Left lung (tissue), 10 donors: ENCODE results near the gene ERP27. TPM values are rescaled to one million over a fixed set of nuclear protein-coding genes. Genes with fewer than 3 reads are reported as not detected.

Experiments used
- ATAC-seq: fragments of 200-7000 bp; cut with Tn5 transposase; one replicate; pipeline ENCODE4 v1.9.1; 2020; ENCODE audit warnings: moderate library complexity
- DNase-seq, 4 donors: peaks; one replicate each; pipeline ENCODE4 v3.0.0-alpha.2; 2013 to 2020
- H3K27ac ChIP-seq, 2 donors: fragments of 200-600 bp; sonication (generic) in 1 of 2; one replicate each; pipeline versions ENCODE4 v1.5.0 to v1.8.0; 2020 to 2021
- H3K27me3 ChIP-seq, 2 donors: fragments of 200-600 bp; sonication (generic) in 1 of 2; one replicate each; pipeline versions ENCODE4 v1.5.0 to v1.8.0; 2020 to 2021
- H3K36me3 ChIP-seq, 2 donors: fragments of 200-600 bp; sonication (generic) in 1 of 2; one replicate each; pipeline versions ENCODE4 v1.5.0 to v1.8.0; 2020 to 2021
- H3K4me1 ChIP-seq, 2 donors: fragments of 200-600 bp; one replicate each; pipeline ENCODE4 v1.8.0; 2021
- H3K4me3 ChIP-seq, 2 donors: fragments of 200-600 bp; sonication (generic) in 1 of 2; one replicate each; pipeline versions ENCODE4 v1.5.0 to v1.8.0; 2020 to 2021; ENCODE audit warnings: mild to moderate bottlenecking in 1 of 2
- H3K9me3 ChIP-seq, 2 donors: fragments of 200-600 bp; sonication (generic) in 1 of 2; one replicate each; pipeline versions ENCODE4 v1.5.0 to v1.8.0; 2020 to 2021
- intact Hi-C, 2 donors: fragments of 100-400 bp; cut with DNase I; formaldehyde crosslinking; loops; one replicate each; pipeline versions ENCODE4 v1.11.2 to v1.14.2; 2022
- polyA plus RNA-seq, 6 donors: library from polyadenylated mRNA; unstranded; fragments of 120-200 nt; gene quantifications; one replicate each; pipeline ENCODE4 v1.2.1, GENCODE V29; 2013; ENCODE audit not compliant: insufficient read length in 6 of 6
- total RNA-seq, 2 donors: library from RNA; stranded (reverse); fragmentation: NEBNext Ultra II Directional; extraction: Animal tissue kit (Norgen Biotek cat#: 25700); gene quantifications; one replicate each; pipeline ENCODE4 v1.2.1, GENCODE V29; 2021
- TF ChIP-seq, protein P1 (sequence below), 2 donors: fragments of 200-600 bp; sonication (generic) in 1 of 2; IDR thresholded peaks; one replicate each; pipeline versions ENCODE4 v1.5.0 to v1.8.0; 2021; ENCODE audit warnings: antibody characterized with exemption in 2 of 2
- donor health status: DM: no; HTN: yes; CAD: no.
- donor health status: DM: no; HTN: no; CAD: no.

The ERP27 gene
- total and polyA plus RNA-seq, 8 donors, result 3.0 to 16.2 (median 8.4) TPM

DNA sequence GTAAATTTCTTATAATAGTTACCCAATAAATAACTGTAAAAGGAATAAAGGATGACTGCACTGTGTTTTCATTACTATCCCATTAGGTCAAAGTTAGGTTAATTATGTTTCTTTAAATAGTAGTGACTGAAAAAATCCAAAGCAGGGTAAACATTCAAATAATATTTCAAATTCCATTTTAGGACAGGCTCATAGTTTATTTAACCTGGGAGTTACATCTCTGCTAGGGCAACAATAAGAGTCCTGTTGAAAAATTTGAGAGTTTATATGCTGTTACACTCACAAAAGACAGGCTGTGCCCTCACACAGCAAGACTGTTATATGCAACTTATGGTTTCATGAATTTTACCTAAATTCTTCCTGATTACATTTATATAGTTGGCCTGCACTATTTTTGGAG, 8.0 kb downstream of the ERP27 start:
- intact Hi-C loops, result no loop called here
- Histone ChIP-seq H3K36me3 (peaks cover 0 to 26% of the 10 kb centered on the region in 2 donors), H3K27ac (peak overlapping the region; percentile 16 to 55), H3K27me3 (no peaks in the 10 kb centered on the region), H3K4me1 (no peaks in the 10 kb centered on the region), H3K4me3 (no peak overlapping the region), H3K9me3 (no peaks in the 10 kb centered on the region)
- ATAC-seq, result peak; percentile 72
- DNase-seq, result no peak
- TF ChIP-seq, protein P1, sequence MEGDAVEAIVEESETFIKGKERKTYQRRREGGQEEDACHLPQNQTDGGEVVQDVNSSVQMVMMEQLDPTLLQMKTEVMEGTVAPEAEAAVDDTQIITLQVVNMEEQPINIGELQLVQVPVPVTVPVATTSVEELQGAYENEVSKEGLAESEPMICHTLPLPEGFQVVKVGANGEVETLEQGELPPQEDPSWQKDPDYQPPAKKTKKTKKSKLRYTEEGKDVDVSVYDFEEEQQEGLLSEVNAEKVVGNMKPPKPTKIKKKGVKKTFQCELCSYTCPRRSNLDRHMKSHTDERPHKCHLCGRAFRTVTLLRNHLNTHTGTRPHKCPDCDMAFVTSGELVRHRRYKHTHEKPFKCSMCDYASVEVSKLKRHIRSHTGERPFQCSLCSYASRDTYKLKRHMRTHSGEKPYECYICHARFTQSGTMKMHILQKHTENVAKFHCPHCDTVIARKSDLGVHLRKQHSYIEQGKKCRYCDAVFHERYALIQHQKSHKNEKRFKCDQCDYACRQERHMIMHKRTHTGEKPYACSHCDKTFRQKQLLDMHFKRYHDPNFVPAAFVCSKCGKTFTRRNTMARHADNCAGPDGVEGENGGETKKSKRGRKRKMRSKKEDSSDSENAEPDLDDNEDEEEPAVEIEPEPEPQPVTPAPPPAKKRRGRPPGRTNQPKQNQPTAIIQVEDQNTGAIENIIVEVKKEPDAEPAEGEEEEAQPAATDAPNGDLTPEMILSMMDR (IDR thresholded peaks at IDR 0.05), result no peak

DNA sequence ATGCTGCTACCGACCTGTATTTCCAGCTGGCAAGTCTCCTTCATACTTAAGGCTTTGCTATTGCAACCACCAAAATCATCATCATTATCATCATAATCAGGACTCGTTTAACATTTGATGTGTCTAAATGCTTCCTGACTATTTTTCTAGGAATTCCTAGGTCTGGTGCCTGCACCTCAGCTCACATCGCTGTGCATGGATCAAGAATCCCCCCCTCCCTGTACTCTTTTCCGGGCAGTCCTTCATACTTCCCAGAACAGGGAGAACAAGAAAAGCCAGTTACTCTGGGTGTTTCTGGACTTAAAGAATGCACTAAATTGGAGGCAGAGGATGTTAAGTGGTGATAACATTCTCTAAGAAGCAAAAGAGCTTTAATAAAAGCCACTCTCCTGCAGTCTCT, 9.4 kb downstream of the ERP27 start:
- Histone ChIP-seq H3K27ac (peak overlapping the region; percentile 45 to 55), H3K4me3 (peak overlapping the region; percentile 3 to 16), H3K36me3 (peaks cover 0 to 14% of the 10 kb centered on the region in 2 donors), H3K4me1 (no peaks in the 10 kb centered on the region), H3K27me3 (no peaks in the 10 kb centered on the region), H3K9me3 (no peaks in the 10 kb centered on the region)
- TF ChIP-seq, protein P1 (IDR thresholded peaks at IDR 0.05), result no peak
- ATAC-seq (peak; percentile 85), DNase-seq (peak in 2 of 4 donors; percentile 71 to 83)
- intact Hi-C loops, result no loop called here

DNA sequence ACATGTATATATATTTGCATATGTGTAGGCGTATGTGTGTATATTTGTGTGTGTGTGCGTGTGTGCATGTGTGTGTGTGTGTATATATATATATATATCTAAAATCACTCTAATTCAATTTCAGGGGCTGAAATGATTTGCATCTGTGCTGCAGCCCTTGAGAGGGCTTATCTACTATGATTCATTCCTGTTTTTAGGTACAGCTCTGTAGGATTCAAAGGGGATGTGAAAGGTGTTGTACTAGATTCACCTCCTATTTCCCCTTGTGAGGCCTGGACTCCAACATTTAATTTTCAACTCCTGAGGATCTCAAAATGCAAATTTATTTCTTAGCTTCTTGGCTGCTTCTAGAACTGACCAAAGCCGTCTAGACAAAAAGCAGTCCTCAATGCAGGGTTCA, 11.1 kb downstream of the ERP27 start:
- Histone ChIP-seq H3K4me1 (no peaks in the 10 kb centered on the region), H3K4me3 (no peak overlapping the region), H3K36me3 (peaks cover 0 to 8% of the 10 kb centered on the region in 2 donors), H3K27ac (no peak overlapping the region), H3K9me3 (no peaks in the 10 kb centered on the region), H3K27me3 (no peaks in the 10 kb centered on the region)
- TF ChIP-seq, protein P1 (IDR thresholded peaks at IDR 0.05), result no peak
- no peak for DNase-seq
- ATAC-seq, result no peak
- intact Hi-C loops, result no loop called here

DNA sequence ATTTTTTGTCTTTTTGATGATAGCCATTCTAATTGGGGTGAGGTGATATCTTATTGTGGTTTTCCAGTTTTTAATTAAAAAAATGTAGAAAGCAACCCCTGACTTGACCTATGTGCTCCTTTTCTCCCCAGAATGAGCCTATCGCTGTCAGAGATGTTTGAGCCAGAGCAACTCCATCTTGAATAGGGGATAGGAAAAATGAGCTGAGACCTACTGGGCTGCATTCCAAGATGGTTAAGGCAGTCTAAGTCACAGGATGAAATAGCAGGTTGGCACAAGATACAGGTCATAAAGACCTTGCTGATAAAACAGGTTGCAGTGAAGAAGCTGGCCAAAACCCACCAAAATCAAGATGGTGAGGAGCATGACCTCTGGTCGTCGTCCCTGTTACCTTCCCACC, 13.8 kb downstream of the ERP27 start:
- Histone ChIP-seq H3K4me3 (no peak overlapping the region), H3K27me3 (no peaks in the 10 kb centered on the region)
- intact Hi-C loops, result no loop called here

DNA sequence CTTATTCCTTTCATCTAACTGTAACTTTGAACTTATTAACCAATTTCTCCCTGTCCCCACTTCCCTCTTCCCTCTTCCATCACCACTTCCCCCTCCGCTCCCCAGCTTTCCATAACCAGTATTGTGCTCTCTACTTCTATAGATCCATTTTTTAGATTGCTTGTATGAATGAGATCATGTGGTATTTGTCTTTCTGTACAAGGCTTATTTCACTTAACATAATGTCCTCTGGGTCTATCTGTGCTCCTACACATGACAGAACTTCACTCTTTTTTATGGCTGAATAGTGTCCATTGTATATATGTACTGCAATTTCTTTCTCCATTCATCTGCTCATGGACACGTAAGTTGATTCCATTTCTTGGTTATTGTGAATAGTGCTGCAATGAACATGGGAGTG, 14.4 kb downstream of the ERP27 start:
- H3K9me3 ChIP-seq, result no peaks in the 10 kb centered on the region
- intact Hi-C loops, result no loop called here
- TF ChIP-seq, protein P1 (IDR thresholded peaks at IDR 0.05), result no peak
- no peak overlapping the region for H3K27ac ChIP-seq
- no peaks in the 10 kb centered on the region for H3K27me3 ChIP-seq
- ATAC-seq (no peak), DNase-seq (no peak)
- H3K36me3 ChIP-seq, result peaks cover 0 to 23% of the 10 kb centered on the region in 2 donors
- H3K4me3 ChIP-seq, result no peak overlapping the region
- no peaks in the 10 kb centered on the region for H3K4me1 ChIP-seq

More for the DNA sequence above, 13.8 kb downstream of the ERP27 start:
- TF ChIP-seq, protein P1 (IDR thresholded peaks at IDR 0.05), result no peak
- ATAC-seq, result no peak
- no peak for DNase-seq
- H3K4me1 ChIP-seq, result no peaks in the 10 kb centered on the region
- peaks cover 0 to 17% of the 10 kb centered on the region in 2 donors for H3K36me3 ChIP-seq
- H3K27ac ChIP-seq, result no peak overlapping the region
- H3K9me3 ChIP-seq, result no peaks in the 10 kb centered on the region
